ENCODE data around the gene IL17C. TPM values are rescaled to one million over a fixed set of nuclear protein-coding genes. Genes with fewer than 3 reads are reported as not detected.

The IL17C gene
- total and polyA plus RNA-seq, 8 donors = not detected

DNA sequence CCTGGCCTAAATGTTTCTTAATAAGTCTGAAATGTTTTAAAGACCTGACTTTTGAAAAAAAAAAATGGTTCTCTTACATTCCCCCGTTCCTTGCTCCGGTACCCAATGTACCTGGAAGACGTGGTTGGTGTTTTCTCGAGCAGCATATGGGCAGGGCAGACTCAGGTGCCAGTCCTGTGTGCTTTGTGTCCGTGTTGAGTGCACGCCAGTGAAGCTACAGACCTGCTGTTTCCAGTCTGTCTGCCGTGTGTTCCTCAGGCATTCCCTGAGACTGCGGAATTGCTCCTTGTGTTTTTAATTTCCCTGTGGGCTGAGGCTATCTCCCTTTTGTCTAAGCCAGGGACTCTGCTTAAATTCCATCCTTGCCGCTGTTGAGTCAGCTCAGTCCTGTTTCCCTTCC lies 11.7 kb upstream of the IL17C start:
- intact Hi-C loops (cut with DNase I) = no loop called here
- TF ChIP-seq, protein P1, sequence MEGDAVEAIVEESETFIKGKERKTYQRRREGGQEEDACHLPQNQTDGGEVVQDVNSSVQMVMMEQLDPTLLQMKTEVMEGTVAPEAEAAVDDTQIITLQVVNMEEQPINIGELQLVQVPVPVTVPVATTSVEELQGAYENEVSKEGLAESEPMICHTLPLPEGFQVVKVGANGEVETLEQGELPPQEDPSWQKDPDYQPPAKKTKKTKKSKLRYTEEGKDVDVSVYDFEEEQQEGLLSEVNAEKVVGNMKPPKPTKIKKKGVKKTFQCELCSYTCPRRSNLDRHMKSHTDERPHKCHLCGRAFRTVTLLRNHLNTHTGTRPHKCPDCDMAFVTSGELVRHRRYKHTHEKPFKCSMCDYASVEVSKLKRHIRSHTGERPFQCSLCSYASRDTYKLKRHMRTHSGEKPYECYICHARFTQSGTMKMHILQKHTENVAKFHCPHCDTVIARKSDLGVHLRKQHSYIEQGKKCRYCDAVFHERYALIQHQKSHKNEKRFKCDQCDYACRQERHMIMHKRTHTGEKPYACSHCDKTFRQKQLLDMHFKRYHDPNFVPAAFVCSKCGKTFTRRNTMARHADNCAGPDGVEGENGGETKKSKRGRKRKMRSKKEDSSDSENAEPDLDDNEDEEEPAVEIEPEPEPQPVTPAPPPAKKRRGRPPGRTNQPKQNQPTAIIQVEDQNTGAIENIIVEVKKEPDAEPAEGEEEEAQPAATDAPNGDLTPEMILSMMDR (IDR thresholded peaks at IDR 0.05) = no peak
- H3K4me1 ChIP-seq = no peaks in the 10 kb centered on the region
- no peaks in the 10 kb centered on the region for H3K27me3 ChIP-seq
- H3K36me3 ChIP-seq = peaks cover 0 to 100% of the 10 kb centered on the region in 2 donors
- ATAC-seq (no peak), DNase-seq (no peak)
- no peak overlapping the region for H3K27ac ChIP-seq
- H3K9me3 ChIP-seq = no peaks in the 10 kb centered on the region
- H3K4me3 ChIP-seq = no peak overlapping the region

DNA sequence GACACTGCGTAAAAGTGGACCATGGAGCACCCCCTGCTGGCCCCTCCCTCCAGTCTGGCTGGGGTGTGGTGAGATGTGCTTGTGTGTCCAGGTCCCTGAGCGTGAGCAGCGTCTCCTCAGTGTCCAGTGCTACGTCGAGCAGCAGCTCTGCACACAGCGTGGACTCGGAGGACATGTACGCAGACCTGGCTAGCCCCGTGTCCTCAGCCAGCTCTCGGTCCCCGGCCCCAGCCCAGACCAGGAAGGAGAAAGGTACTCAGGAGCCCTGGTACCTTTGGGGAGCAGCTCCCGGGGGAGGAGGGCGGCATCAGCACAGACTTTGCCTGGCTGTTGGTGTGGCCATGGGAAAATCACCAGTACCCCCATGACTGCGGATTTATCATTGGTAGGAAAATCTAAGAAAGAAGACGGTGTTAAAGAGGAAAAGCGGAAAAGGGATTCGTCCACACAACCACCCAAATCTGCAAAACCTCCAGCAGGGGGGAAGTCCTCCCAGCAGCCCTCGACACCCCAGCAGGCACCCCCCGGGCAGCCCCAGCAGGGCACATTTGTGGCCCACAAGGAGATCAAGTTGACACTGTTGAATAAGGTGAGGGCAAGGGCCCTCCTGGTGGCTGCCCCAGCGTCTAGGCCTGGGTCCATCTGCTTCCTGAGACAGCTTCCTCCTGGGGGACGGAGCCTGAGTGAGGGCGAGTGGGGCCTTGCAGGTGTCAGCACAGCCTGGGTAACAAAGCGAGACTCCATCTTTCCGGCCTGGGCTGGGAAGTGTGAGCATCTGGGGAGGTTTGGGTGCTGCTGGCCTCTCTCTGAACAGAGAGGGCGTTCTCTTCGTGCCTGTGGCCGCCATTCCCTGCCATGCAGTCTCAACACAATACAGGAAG lies 10.6 kb upstream of the IL17C start:
- Histone ChIP-seq H3K36me3 (peaks cover 0 to 100% of the 10 kb centered on the region in 2 donors), H3K9me3 (no peaks in the 10 kb centered on the region), H3K27me3 (no peaks in the 10 kb centered on the region), H3K4me1 (no peaks in the 10 kb centered on the region), H3K4me3 (no peak overlapping the region), H3K27ac (no peak overlapping the region)
- intact Hi-C loops (cut with DNase I) = no loop called here
- DNase-seq (no peak), ATAC-seq (no peak)
- TF ChIP-seq, protein P1 (IDR thresholded peaks at IDR 0.05) = no peak

DNA sequence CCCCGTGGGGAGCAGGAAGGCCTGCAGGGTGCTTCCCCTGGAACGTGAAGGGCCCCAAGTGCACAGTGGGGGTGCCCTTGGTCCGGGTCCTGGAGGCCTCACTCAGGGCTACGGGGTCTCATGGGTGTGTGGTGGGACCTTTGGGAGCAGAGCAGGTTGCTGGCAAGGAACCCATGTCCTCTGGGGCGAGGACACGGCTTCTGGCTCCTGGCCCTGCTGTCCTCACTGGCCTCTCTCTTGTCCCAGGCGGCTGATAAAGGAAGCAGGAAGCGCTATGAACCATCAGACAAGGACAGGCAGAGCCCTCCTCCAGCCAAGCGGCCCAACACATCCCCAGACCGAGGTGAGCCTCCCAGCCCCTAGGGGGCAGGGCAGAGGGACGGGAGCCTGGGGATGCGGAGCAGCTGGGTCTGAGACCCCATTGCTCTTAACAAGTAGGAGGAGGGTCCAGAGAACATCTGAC lies 9.8 kb upstream of the IL17C start:
- H3K4me1 ChIP-seq = peaks cover 0 to 4% of the 10 kb centered on the region in 2 donors
- H3K4me3 ChIP-seq = no peak overlapping the region
- no peak overlapping the region for H3K27ac ChIP-seq
- DNase-seq (no peak), ATAC-seq (peak; percentile 11)
- H3K9me3 ChIP-seq = no peaks in the 10 kb centered on the region
- TF ChIP-seq, protein P1 (IDR thresholded peaks at IDR 0.05) = no peak
- peaks cover 0 to 99% of the 10 kb centered on the region in 2 donors for H3K36me3 ChIP-seq
- intact Hi-C loops (cut with DNase I) = no loop called here
- no peaks in the 10 kb centered on the region for H3K27me3 ChIP-seq

DNA sequence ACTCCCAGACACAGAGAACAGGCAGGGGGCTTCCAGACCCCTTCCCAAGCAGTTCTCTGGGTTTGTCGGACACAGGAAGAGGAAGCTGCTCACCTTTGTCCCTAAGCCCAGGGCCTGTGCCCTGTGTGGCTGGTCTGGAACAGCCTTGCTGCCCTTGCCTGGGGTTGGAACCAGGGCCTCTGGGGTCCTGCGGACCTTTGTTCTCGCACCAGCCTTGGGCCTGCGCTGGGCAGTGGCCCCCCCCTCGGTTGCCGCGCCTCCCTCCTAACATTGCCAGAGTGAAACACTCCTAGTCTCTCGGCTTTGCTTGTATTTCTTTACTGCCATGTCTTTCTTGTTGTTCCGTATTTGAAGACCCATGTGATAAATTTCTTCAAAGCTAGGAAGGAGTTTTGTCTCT lies 8.5 kb upstream of the IL17C start:
- no peak for DNase-seq
- H3K9me3 ChIP-seq = no peaks in the 10 kb centered on the region
- intact Hi-C loops (cut with DNase I) = no loop called here
- H3K36me3 ChIP-seq = peaks cover 0 to 86% of the 10 kb centered on the region in 2 donors
- H3K4me3 ChIP-seq = no peak overlapping the region
- H3K4me1 ChIP-seq = peaks cover 5 to 17% of the 10 kb centered on the region in 2 donors
- TF ChIP-seq, protein P1 (IDR thresholded peaks at IDR 0.05) = no peak
- ATAC-seq = no peak
- no peak overlapping the region for H3K27ac ChIP-seq
- H3K27me3 ChIP-seq = no peaks in the 10 kb centered on the region

DNA sequence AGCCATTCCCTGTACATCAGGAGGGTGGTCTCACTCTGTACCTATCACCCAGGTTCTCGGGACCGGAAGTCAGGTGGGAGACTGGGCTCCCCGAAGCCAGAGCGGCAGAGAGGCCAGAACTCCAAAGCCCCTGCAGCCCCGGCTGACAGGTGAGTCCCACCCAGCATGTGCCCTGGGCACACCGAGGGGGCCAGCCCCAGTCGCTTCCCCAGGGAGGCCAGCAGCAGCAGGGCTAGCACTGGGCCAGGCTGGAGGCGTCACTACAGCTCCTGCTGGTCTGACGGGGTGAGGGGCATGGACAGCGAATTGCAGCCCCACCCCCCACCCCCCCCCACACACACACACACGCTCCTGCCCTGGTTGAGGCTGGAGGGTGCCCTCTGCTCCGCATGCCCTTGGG lies 7.9 kb upstream of the IL17C start:
- peaks cover 0 to 1% of the 10 kb centered on the region in 2 donors for H3K27me3 ChIP-seq
- peaks cover 0 to 80% of the 10 kb centered on the region in 2 donors for H3K36me3 ChIP-seq
- no peak overlapping the region for H3K4me3 ChIP-seq
- no peak overlapping the region for H3K27ac ChIP-seq
- TF ChIP-seq, protein P1 (IDR thresholded peaks at IDR 0.05) = no peak
- no peaks in the 10 kb centered on the region for H3K9me3 ChIP-seq
- intact Hi-C loops (cut with DNase I) = no loop called here
- peaks cover 6 to 23% of the 10 kb centered on the region in 2 donors for H3K4me1 ChIP-seq
- no peak for DNase-seq
- ATAC-seq = no peak
